Jurkat, Clone E6-1 (cell line): ENCODE results near the gene PLCL2.

Experiments
- DNase-seq: peaks from one replicate; pipeline ENCODE4 v3.0.0-alpha.2; 2011; ENCODE audit warnings: low read depth, low spot score
- H3K4me3 ChIP-seq: 2 replicates; pipeline ENCODE4 v1.5.1; 2011; ENCODE audit warnings: mild to moderate bottlenecking, low read length, control low read depth, moderate library complexity

The PLCL2 gene

GRCh38 chr3:16887130-16887529 lies 2.4 kb downstream of the PLCL2 start:
- H3K4me3 ChIP-seq: no peak overlapping the region
- DNase-seq: no peak

- DNase-seq: no peak
- H3K4me3 ChIP-seq: peak overlapping the region; percentile 20
These were observed 3.6 kb downstream of the PLCL2 start for GRCh38 chr3:16888356-16888755.

GRCh38 chr3:16888785-16889607 lies 4.2 kb downstream of the PLCL2 start:
- H3K4me3 ChIP-seq: peak overlapping the region; percentile 20
- DNase-seq: peak; percentile 89

GRCh38 chr3:16890597-16891333 lies 6.0 kb downstream of the PLCL2 start:
- H3K4me3 ChIP-seq: no peak overlapping the region
- no peak for DNase-seq

- DNase-seq: no peak
- H3K4me3 ChIP-seq: no peak overlapping the region
These were observed 9.0 kb downstream of the PLCL2 start for GRCh38 chr3:16893618-16894200.

- H3K4me3 ChIP-seq: no peak overlapping the region
These were observed 11.4 kb downstream of the PLCL2 start for GRCh38 chr3:16896094-16896627.

GRCh38 chr3:16896820-16897219 lies 12.1 kb downstream of the PLCL2 start:
- no peak overlapping the region for H3K4me3 ChIP-seq
- DNase-seq: no peak

More at GRCh38 chr3:16896094-16896627, 11.4 kb downstream of the PLCL2 start:
- no peak for DNase-seq

- no peak overlapping the region for H3K4me3 ChIP-seq
- DNase-seq: peak; percentile 60
These were observed 12.6 kb downstream of the PLCL2 start for GRCh38 chr3:16897254-16897926.

- H3K4me3 ChIP-seq: no peak overlapping the region
- DNase-seq: no peak
These were observed 14.0 kb downstream of the PLCL2 start for GRCh38 chr3:16898595-16899395.

GRCh38 chr3:16899919-16900318 lies 15.2 kb downstream of the PLCL2 start:
- H3K4me3 ChIP-seq: no peak overlapping the region
- no peak for DNase-seq

- DNase-seq: peak; percentile 56
- no peak overlapping the region for H3K4me3 ChIP-seq
These were observed 16.2 kb downstream of the PLCL2 start for GRCh38 chr3:16900779-16901440.

GRCh38 chr3:16904423-16905417 lies 20.0 kb downstream of the PLCL2 start:
- DNase-seq: no peak
- H3K4me3 ChIP-seq: no peak overlapping the region

GRCh38 chr3:16905704-16906103 lies 20.9 kb downstream of the PLCL2 start:
- H3K4me3 ChIP-seq: no peak overlapping the region
- DNase-seq: no peak

- DNase-seq: no peak
- H3K4me3 ChIP-seq: no peak overlapping the region
These were observed 21.9 kb downstream of the PLCL2 start for GRCh38 chr3:16906682-16907081.

- no peak for DNase-seq
- no peak overlapping the region for H3K4me3 ChIP-seq
These were observed 22.5 kb downstream of the PLCL2 start for GRCh38 chr3:16907243-16907642.

- no peak overlapping the region for H3K4me3 ChIP-seq
These were observed 23.5 kb downstream of the PLCL2 start for GRCh38 chr3:16908016-16908807.

More at GRCh38 chr3:16908016-16908807, 23.5 kb downstream of the PLCL2 start:
- no peak for DNase-seq
